ENCODE results near the gene GOLGA7B. TPM values are rescaled to one million over a fixed set of nuclear protein-coding genes. Genes with fewer than 3 reads are reported as not detected.
A peak's percentile ranks its signal among the peaks of the same experiment; 100 is the strongest.
"Not testable (repeated sequence)": the region's sequence is repeated elsewhere in the genome, so short reads cannot be mapped to it uniquely, and the experiment has no call there.

Gene GOLGA7B
- total RNA-seq, 1 donor from 2014 or later: 0.37 TPM

- peaks cover 2% of the 10 kb centered on the region for H3K4me1 Mint-ChIP-seq
- no peak overlapping the region for H3K4me3 Mint-ChIP-seq
- peaks cover 11% of the 10 kb centered on the region for H3K27me3 Mint-ChIP-seq
- intact Hi-C loops (cut with micrococcal nuclease): no loop called here
- no peak overlapping the region for H3K27ac Mint-ChIP-seq
- H3K36me3 Mint-ChIP-seq (ENCODE audit: low read depth): no peaks in the 10 kb centered on the region
- no peaks in the 10 kb centered on the region for H3K9me3 Mint-ChIP-seq
- DNase-seq: no peak
These were observed 28.2 kb upstream of the GOLGA7B start for GRCh38 chr10:97821308-97822038.

GRCh38 chr10:97822261-97822687, 27.4 kb upstream of the GOLGA7B start:
- no peak overlapping the region for H3K4me3 Mint-ChIP-seq
- H3K9me3 Mint-ChIP-seq: no peaks in the 10 kb centered on the region
- H3K36me3 Mint-ChIP-seq (ENCODE audit: low read depth): no peaks in the 10 kb centered on the region
- no peak for DNase-seq
- H3K27ac Mint-ChIP-seq: no peak overlapping the region
- H3K27me3 Mint-ChIP-seq: peaks cover 11% of the 10 kb centered on the region
- intact Hi-C loops (cut with micrococcal nuclease): no loop called here
- peaks cover 2% of the 10 kb centered on the region for H3K4me1 Mint-ChIP-seq

GRCh38 chr10:97823734-97824133, 25.9 kb upstream of the GOLGA7B start:
- no peak for DNase-seq
- Mint-ChIP-seq H3K4me1 (peaks cover 7% of the 10 kb centered on the region), H3K4me3 (no peak overlapping the region), H3K27ac (no peak overlapping the region), H3K9me3 (no peaks in the 10 kb centered on the region), H3K36me3 (ENCODE audit: low read depth) (no peaks in the 10 kb centered on the region), H3K27me3 (peaks cover 6% of the 10 kb centered on the region)
- intact Hi-C loops (cut with micrococcal nuclease): no loop called here

- H3K36me3 Mint-ChIP-seq (ENCODE audit: low read depth): no peaks in the 10 kb centered on the region
- intact Hi-C loops (cut with micrococcal nuclease): no loop called here
- H3K4me1 Mint-ChIP-seq: peaks cover 17% of the 10 kb centered on the region
- H3K27me3 Mint-ChIP-seq: peaks cover 2% of the 10 kb centered on the region
- H3K4me3 Mint-ChIP-seq: no peak overlapping the region
- no peak overlapping the region for H3K27ac Mint-ChIP-seq
- DNase-seq: no peak
- no peaks in the 10 kb centered on the region for H3K9me3 Mint-ChIP-seq
These were observed 24.5 kb upstream of the GOLGA7B start for GRCh38 chr10:97825020-97825760.

GRCh38 chr10:97826892-97827291, 22.8 kb upstream of the GOLGA7B start:
- intact Hi-C loops (cut with micrococcal nuclease): no loop called here
- Mint-ChIP-seq H3K4me3 (no peak overlapping the region), H3K4me1 (peaks cover 19% of the 10 kb centered on the region)

DNA sequence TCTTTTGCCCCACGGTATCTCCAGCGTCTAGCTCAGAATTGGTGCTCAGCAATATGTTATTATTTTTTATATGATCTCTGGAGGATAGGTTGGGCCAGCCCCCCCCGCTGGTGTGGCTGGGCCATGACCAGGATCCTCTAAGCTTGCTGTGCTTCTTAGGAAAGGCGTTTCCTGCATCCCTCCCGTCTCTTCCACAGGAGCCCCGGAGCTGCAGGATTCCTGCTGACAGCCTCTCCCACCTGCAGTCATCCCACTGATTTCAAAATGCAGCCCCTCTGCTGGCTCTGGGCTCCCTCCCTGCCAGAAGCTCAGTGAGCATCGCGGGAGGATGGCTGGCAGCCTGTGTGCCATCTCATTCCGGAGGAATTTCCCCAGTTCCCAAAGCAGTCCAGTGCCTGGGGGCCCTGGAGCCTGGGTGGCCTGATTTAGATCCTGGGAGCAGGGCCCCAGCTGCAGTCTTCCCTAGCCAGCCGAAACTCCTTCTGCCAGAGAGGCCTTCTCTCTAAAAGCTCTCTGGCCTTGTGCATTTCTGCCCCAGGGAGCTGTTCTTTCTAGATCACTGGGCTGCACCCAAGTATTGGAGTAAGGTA, 21.8 kb upstream of the GOLGA7B start:
- no peak for DNase-seq
- peaks cover 19% of the 10 kb centered on the region for H3K4me1 Mint-ChIP-seq
- no peak overlapping the region for H3K27ac Mint-ChIP-seq
- no peaks in the 10 kb centered on the region for H3K27me3 Mint-ChIP-seq
- no peaks in the 10 kb centered on the region for H3K9me3 Mint-ChIP-seq
- intact Hi-C loops (cut with micrococcal nuclease): no loop called here
- no peak overlapping the region for H3K4me3 Mint-ChIP-seq
- H3K36me3 Mint-ChIP-seq (ENCODE audit: low read depth): no peaks in the 10 kb centered on the region

More at GRCh38 chr10:97826892-97827291, 22.8 kb upstream of the GOLGA7B start:
- Mint-ChIP-seq H3K27me3 (no peaks in the 10 kb centered on the region), H3K9me3 (no peaks in the 10 kb centered on the region), H3K27ac (no peak overlapping the region), H3K36me3 (ENCODE audit: low read depth) (no peaks in the 10 kb centered on the region)
- no peak for DNase-seq

GRCh38 chr10:97828721-97829120, 20.9 kb upstream of the GOLGA7B start:
- Mint-ChIP-seq H3K4me1 (peaks cover 19% of the 10 kb centered on the region), H3K27ac (no peak overlapping the region), H3K9me3 (no peaks in the 10 kb centered on the region), H3K27me3 (no peaks in the 10 kb centered on the region), H3K4me3 (no peak overlapping the region), H3K36me3 (ENCODE audit: low read depth) (no peaks in the 10 kb centered on the region)
- peak; percentile 62 for DNase-seq
- intact Hi-C loops (cut with micrococcal nuclease): no loop called here

DNA sequence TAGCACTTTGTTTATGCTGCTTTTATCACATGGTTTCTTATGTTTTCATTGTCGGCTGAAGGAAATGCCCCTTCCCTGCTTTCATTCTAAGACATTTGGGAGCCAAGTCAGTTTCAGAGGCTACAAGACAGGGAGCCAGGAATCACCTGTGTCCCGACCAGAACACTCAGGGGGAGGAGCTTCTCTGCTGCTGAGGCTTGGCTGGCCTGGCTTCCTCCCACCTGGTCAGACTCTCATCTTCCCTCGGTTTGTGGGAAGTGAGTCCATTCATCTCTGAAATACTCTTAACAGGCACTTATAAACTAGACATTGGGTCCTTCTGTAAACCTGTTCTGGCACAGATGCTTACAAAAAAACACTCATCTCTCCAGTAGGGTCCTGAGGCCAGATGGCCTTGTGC, 19.6 kb upstream of the GOLGA7B start:
- no peak for DNase-seq
- H3K27ac Mint-ChIP-seq: no peak overlapping the region
- peaks cover 19% of the 10 kb centered on the region for H3K4me1 Mint-ChIP-seq
- no peaks in the 10 kb centered on the region for H3K36me3 Mint-ChIP-seq (ENCODE audit: low read depth)
- peaks cover 7% of the 10 kb centered on the region for H3K27me3 Mint-ChIP-seq
- intact Hi-C loops (cut with micrococcal nuclease): no loop called here
- no peak overlapping the region for H3K4me3 Mint-ChIP-seq
- no peaks in the 10 kb centered on the region for H3K9me3 Mint-ChIP-seq

- intact Hi-C loops (cut with micrococcal nuclease): no loop called here
- H3K27ac Mint-ChIP-seq: no peak overlapping the region
- peaks cover 18% of the 10 kb centered on the region for H3K4me1 Mint-ChIP-seq
- no peak overlapping the region for H3K4me3 Mint-ChIP-seq
- H3K9me3 Mint-ChIP-seq: peaks cover 3% of the 10 kb centered on the region
- H3K27me3 Mint-ChIP-seq: peaks cover 7% of the 10 kb centered on the region
- no peaks in the 10 kb centered on the region for H3K36me3 Mint-ChIP-seq (ENCODE audit: low read depth)
- DNase-seq: no peak
These were observed 18.4 kb upstream of the GOLGA7B start for GRCh38 chr10:97831259-97831658.

GRCh38 chr10:97836446-97836845, 13.2 kb upstream of the GOLGA7B start:
- Mint-ChIP-seq H3K4me3 (no peak overlapping the region), H3K27ac (no peak overlapping the region), H3K4me1 (peaks cover 8% of the 10 kb centered on the region), H3K27me3 (peaks cover 10% of the 10 kb centered on the region), H3K36me3 (ENCODE audit: low read depth) (no peaks in the 10 kb centered on the region), H3K9me3 (peaks cover 8% of the 10 kb centered on the region)
- no peak for DNase-seq
- intact Hi-C loops (cut with micrococcal nuclease): no loop called here

- Mint-ChIP-seq H3K36me3 (ENCODE audit: low read depth) (no peaks in the 10 kb centered on the region), H3K27me3 (peaks cover 14% of the 10 kb centered on the region), H3K9me3 (peaks cover 8% of the 10 kb centered on the region), H3K27ac (no peak overlapping the region), H3K4me3 (no peak overlapping the region), H3K4me1 (peaks cover 10% of the 10 kb centered on the region)
- intact Hi-C loops (cut with micrococcal nuclease): no loop called here
- no peak for DNase-seq
These were observed 11.6 kb upstream of the GOLGA7B start for GRCh38 chr10:97838091-97838490.

DNA sequence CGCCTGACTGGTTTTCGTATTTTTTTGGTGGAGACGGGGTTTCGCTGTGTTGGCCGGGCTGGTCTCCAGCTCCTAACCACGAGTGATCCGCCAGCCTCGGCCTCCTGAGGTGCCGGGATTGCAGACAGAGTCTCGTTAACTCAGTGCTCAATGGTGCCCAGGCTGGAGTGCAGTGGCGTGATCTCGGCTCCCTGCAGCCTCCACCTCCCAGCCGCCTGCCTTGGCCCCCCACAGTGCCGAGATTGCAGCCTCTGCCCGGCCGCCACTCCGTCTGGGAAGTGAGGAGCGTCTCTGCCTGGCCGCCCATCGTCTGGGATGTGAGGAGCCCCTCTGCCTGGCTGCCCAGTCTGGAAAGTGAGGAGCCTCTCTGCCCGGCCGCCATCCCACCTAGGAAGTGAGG, 8.5 kb upstream of the GOLGA7B start:
- H3K4me1 Mint-ChIP-seq: peaks cover 10% of the 10 kb centered on the region
- H3K4me3 Mint-ChIP-seq; H3K36me3 Mint-ChIP-seq (ENCODE audit: low read depth); DNase-seq; intact Hi-C loops (cut with micrococcal nuclease); H3K27ac Mint-ChIP-seq; H3K9me3 Mint-ChIP-seq; H3K27me3 Mint-ChIP-seq: not testable (repeated sequence)

- H3K36me3 Mint-ChIP-seq (ENCODE audit: low read depth); H3K4me3 Mint-ChIP-seq; H3K27ac Mint-ChIP-seq; intact Hi-C loops (cut with micrococcal nuclease); H3K9me3 Mint-ChIP-seq; H3K27me3 Mint-ChIP-seq; DNase-seq: not testable (repeated sequence)
- peaks cover 10% of the 10 kb centered on the region for H3K4me1 Mint-ChIP-seq
These were observed 7.5 kb upstream of the GOLGA7B start for GRCh38 chr10:97842114-97842513.

GRCh38 chr10:97842656-97843280, 6.9 kb upstream of the GOLGA7B start:
- no peaks in the 10 kb centered on the region for H3K36me3 Mint-ChIP-seq (ENCODE audit: low read depth)
- H3K27me3 Mint-ChIP-seq: peaks cover 7% of the 10 kb centered on the region
- DNase-seq: no peak
- intact Hi-C loops (cut with micrococcal nuclease): no loop called here
- no peak overlapping the region for H3K4me3 Mint-ChIP-seq
- H3K4me1 Mint-ChIP-seq: peaks cover 10% of the 10 kb centered on the region
- H3K27ac Mint-ChIP-seq: no peak overlapping the region
- H3K9me3 Mint-ChIP-seq: no peaks in the 10 kb centered on the region
